ENCODE measurements around the gene TAPT1.

GRCh38 chr4:16206301-16206700 lies 20.0 kb downstream of the TAPT1 start:
- no peak for TF ChIP-seq RAD21 (IDR thresholded peaks at IDR 0.05; ENCODE audit: low read length)
- TF ChIP-seq, protein P1, sequence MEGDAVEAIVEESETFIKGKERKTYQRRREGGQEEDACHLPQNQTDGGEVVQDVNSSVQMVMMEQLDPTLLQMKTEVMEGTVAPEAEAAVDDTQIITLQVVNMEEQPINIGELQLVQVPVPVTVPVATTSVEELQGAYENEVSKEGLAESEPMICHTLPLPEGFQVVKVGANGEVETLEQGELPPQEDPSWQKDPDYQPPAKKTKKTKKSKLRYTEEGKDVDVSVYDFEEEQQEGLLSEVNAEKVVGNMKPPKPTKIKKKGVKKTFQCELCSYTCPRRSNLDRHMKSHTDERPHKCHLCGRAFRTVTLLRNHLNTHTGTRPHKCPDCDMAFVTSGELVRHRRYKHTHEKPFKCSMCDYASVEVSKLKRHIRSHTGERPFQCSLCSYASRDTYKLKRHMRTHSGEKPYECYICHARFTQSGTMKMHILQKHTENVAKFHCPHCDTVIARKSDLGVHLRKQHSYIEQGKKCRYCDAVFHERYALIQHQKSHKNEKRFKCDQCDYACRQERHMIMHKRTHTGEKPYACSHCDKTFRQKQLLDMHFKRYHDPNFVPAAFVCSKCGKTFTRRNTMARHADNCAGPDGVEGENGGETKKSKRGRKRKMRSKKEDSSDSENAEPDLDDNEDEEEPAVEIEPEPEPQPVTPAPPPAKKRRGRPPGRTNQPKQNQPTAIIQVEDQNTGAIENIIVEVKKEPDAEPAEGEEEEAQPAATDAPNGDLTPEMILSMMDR (IDR thresholded peaks at IDR 0.05): no peak
- no peak for TF ChIP-seq RFX5 (IDR thresholded peaks at IDR 0.05; ENCODE audit: low read length)
- TF ChIP-seq POLR2AphosphoS5 (IDR thresholded peaks at IDR 0.05; ENCODE audit: low read depth, low read length): no peak
